Omental fat pad (tissue), 4 donors: ENCODE results near the gene ABCA3. TPM values are rescaled to one million over a fixed set of nuclear protein-coding genes. Genes with fewer than 3 reads are reported as not detected.

ENCODE experiments used
- ATAC-seq: fragments of 150-250 bp; one replicate; pipeline ENCODE4 v1.9.1; 2016; ENCODE audit warnings: mild to moderate bottlenecking, moderate library complexity; ENCODE audit not compliant: low FRiP score
- DNase-seq: peaks from one replicate; pipeline ENCODE4 v3.0.0-alpha.2; 2019; ENCODE audit warnings: low spot score
- total RNA-seq, 4 donors: library from RNA; depleted of rRNA; stranded (reverse); fragments of >200 nt; gene quantifications; one replicate each; pipeline ENCODE4 v1.1.0, GENCODE V29; 2016
- TF ChIP-seq, protein P1 (sequence below), 3 donors: fragments of 450-650 bp; IDR thresholded peaks; one replicate each; pipeline ENCODE4 v1.5.1; 2016 to 2017; ENCODE audit warnings: antibody characterized with exemption in 3 of 3, mild to moderate bottlenecking in 3 of 3, moderate library complexity in 2 of 3

Gene ABCA3
- total RNA-seq, 4 donors from 2014 or later, result 6.6 to 19.0 (median 8.0) TPM

DNA sequence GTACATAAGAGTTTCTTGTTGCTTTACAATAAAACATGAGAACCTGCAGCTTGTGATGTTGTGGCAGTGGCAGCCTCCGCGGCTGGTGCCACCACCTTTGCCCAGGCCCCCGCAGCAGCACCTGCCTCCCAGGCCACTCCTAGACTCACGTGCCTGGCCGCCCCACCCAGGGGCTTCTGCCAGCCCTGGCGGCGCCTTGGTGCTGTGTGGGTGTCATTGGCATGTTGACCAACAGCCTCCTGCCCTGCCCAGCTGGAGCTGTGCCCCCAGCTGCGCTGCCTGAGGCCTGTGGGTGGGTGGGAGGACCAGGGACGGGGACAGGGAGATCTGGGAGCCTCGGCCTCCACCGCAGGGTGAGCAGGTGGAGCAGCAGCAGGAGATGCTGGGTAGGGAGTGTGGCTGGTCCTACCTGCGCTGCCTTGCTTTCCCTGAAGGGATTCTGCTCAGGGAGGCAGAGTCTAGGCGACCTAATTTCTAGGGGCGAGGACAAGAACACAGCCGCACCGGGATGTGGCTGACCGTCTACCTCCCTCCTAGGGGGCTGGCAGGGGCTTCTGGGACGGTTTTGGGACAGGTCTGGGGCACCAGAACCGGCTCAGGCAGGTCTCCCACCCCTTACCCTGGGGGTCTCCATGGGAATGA is 104.7 kb downstream of the ABCA3 start:
- DNase-seq (no peak), ATAC-seq (no peak)
- TF ChIP-seq, protein P1, sequence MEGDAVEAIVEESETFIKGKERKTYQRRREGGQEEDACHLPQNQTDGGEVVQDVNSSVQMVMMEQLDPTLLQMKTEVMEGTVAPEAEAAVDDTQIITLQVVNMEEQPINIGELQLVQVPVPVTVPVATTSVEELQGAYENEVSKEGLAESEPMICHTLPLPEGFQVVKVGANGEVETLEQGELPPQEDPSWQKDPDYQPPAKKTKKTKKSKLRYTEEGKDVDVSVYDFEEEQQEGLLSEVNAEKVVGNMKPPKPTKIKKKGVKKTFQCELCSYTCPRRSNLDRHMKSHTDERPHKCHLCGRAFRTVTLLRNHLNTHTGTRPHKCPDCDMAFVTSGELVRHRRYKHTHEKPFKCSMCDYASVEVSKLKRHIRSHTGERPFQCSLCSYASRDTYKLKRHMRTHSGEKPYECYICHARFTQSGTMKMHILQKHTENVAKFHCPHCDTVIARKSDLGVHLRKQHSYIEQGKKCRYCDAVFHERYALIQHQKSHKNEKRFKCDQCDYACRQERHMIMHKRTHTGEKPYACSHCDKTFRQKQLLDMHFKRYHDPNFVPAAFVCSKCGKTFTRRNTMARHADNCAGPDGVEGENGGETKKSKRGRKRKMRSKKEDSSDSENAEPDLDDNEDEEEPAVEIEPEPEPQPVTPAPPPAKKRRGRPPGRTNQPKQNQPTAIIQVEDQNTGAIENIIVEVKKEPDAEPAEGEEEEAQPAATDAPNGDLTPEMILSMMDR (IDR thresholded peaks at IDR 0.05), result no peak

DNA sequence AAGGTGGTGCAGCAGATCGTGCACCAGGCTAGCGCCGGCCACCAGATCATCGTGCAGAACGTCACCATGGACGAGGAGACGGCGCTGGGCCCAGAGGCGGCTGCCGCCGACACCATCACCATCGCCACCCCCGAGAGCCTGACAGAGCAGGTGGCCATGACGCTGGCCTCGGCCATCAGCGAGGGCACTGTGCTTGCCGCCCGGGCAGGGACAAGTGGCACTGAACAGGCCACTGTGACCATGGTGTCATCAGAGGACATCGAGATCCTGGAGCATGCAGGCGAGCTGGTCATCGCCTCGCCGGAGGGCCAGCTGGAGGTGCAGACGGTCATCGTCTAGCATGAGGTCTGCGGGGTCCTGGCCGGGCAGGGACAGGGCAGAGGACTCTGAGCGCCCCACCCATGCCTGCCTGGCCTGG is 105.3 kb downstream of the ABCA3 start:
- DNase-seq (no peak), ATAC-seq (no peak)
- TF ChIP-seq, protein P1 (IDR thresholded peaks at IDR 0.05), result no peak

DNA sequence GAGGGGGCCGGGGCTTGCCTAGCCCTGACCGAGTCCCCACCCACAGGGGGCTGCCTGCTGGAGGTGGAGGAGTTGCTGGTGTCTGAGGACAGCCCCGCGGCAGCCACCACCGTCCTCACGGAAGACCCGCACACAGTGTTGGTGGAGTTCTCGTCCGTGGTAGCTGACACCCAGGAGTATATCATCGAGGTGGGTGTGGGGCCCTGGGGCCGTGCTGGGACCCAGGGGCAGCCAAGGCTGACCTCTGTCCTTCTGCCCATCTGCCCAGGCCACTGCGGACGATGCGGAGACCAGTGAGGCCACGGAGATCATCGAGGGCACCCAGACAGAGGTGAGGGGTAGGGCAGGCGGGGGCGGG is 105.7 kb downstream of the ABCA3 start:
- no peak for ATAC-seq

DNA sequence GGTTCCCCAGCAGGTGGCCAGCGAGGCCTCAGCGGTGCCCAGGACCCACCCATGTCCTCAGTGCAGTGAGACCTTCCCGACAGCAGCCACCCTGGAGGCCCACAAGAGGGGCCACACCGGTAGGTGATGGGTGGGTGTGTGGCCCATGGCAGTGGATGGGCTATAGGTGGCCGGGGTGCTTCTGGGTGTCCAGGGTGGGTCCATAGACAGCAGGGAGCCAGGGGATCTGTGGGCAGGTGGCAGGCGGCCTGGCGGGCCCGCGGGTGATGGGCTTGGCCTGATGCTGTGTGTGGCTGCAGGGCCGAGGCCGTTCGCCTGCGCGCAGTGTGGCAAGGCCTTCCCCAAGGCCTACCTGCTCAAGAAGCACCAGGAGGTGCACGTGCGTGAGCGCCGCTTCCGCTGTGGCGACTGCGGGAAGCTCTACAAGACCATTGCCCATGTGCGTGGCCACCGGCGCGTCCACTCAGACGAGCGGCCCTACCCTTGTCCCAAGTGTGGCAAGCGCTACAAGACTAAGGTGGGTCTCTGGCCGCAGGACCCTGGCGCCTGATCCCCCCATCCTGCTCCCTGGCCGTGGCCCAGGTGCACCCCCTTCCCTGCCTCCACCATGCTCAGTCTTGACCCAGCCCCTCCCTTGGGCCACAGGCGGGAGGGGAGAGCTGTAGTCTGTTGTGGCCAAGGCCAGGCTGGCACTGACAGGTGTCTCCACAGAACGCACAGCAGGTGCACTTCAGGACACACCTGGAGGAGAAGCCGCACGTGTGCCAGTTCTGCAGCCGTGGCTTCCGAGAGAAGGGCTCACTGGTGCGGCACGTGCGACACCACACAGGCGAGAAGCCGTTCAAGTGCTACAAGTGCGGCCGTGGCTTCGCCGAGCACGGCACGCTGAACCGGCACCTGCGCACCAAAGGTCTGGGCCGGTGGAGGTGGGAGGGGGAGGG is 106.4 kb downstream of the ABCA3 start:
- DNase-seq (no peak), ATAC-seq (no peak)
- TF ChIP-seq, protein P1 (IDR thresholded peaks at IDR 0.05), result no peak

More for the DNA sequence above, 105.7 kb downstream of the ABCA3 start:
- TF ChIP-seq, protein P1 (IDR thresholded peaks at IDR 0.05), result no peak
- DNase-seq, result no peak

DNA sequence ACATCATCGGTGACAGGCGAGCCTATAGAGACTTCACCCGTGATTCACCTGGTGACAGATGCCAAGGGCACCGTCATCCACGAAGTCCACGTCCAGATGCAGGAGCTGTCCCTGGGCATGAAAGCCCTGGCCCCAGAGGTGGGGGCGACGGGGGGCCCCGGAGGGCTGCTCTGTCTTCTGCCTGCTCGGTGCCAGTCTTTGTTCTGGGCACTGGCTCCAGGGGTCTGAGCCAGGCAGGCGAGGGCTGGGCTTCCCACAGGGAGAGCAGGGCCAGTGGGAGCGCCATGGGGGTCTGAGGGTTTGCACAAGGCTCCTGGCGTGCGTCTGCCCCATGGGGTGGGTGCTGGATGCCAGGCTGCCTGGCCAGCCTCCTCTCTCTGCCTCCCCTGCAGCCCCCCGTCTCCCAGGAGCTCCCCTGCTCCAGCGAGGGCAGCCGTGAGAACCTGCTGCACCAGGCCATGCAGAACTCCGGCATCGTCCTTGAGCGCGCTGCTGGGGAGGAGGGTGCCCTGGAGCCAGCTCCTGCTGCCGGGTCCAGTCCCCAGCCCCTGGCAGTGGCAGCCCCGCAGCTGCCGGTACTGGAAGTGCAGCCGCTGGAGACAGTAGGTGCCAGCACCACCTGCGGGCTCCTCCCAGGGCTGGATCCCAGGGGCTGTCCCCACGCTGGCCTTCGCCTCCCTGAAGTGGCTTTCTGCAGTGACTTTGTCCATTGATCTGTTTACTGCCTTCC is 107.3 kb downstream of the ABCA3 start:
- no peak for DNase-seq
- TF ChIP-seq, protein P1 (IDR thresholded peaks at IDR 0.05), result no peak
- ATAC-seq, result no peak

DNA sequence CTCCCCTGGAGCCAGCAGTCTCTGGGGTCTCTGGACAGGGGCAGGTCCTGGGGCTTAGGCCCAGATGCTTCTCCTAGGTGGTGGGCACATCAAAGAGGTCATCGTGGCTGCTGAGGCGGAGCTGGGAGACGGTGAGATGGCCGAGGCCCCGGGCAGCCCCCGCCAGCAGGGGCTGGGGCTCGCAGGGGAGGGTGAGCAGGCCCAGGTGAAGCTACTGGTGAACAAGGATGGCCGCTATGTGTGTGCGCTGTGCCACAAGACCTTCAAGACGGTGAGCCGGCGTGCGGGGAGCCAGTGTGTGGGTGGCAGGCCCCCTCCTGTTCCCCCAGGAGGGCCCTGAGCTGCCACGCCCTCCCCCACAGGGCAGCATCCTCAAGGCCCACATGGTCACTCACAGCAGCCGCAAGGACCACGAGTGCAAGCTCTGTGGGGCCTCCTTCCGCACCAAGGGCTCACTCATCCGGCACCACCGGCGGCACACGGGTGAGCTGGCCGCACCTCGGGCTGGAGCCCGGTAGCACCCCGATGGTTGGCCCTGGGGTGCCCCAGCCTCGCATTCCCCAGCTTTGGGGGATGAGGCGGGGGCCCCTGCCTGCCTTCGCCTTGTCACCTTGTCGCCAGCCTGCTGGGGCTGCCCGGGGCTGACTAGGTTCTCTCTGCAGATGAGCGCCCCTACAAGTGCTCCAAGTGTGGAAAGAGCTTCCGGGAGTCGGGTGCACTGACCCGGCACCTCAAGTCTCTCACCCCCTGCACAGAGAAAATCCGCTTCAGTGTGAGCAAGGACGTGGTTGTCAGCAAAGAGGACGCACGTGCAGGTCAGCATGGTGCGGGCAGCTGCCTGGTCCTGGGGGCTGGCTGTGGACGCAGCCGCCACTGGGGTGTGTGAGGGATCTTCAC is 108.2 kb downstream of the ABCA3 start:
- no peak for ATAC-seq
- no peak for DNase-seq
- TF ChIP-seq, protein P1 (IDR thresholded peaks at IDR 0.05), result no peak
